Transverse colon (tissue), 4 donors: ENCODE results near the gene TSTD2. TPM values are rescaled to one million over a fixed set of nuclear protein-coding genes. Genes with fewer than 3 reads are reported as not detected.
"Not testable (repeated sequence)": the region's sequence is repeated elsewhere in the genome, so short reads cannot be mapped to it uniquely, and the experiment has no call there.

Source experiments
- DNase-seq: peaks from one replicate; pipeline ENCODE4 v3.0.0-alpha.2; 2019
- H3K27ac ChIP-seq, 4 donors: fragments of 200-600 bp; sonication (generic); 2 replicates each; pipeline ENCODE4 v1.5.1; 2016 to 2018; ENCODE audit warnings: inconsistent platforms in 4 of 4
- H3K27me3 ChIP-seq: fragments of 200-600 bp; sonication (generic); 2 replicates; pipeline ENCODE4 v1.5.1; 2017; ENCODE audit warnings: inconsistent platforms
- H3K36me3 ChIP-seq, 4 donors: fragments of 200-600 bp; sonication (generic); 2 replicates each; pipeline ENCODE4 v1.5.1; 2017 to 2019; ENCODE audit warnings: inconsistent platforms in 4 of 4
- H3K4me1 ChIP-seq, 4 donors: fragments of 200-600 bp; sonication (generic); 2 replicates each; pipeline ENCODE4 v1.5.1; 2017 to 2020; ENCODE audit warnings: inconsistent platforms in 4 of 4
- H3K4me3 ChIP-seq, 4 donors: fragments of 200-600 bp; sonication (generic); 1 replicate in 1 of 4; 2 replicates in 3 of 4; pipeline versions ENCODE4 v1.5.1 to v1.6.1; 2017 to 2019; ENCODE audit warnings: inconsistent platforms in 4 of 4
- H3K9me3 ChIP-seq, 2 donors: fragments of 200-600 bp; sonication (generic); 2 replicates each; pipeline ENCODE4 v1.5.1; 2017 to 2019; ENCODE audit warnings: inconsistent platforms in 2 of 2
- CTCF ChIP-seq, 5 experiments: fragments of 200-600 bp in 3 of 5; fragments of 450-650 bp in 2 of 5; sonication (generic) in 3 of 5; IDR thresholded peaks; 1 replicate in 2 of 5; 2 replicates in 3 of 5; pipeline ENCODE4 v1.5.1; 2016 to 2017; ENCODE audit warnings: antibody characterized with exemption in 5 of 5, inconsistent platforms in 3 of 5, mild to moderate bottlenecking in 2 of 5, moderate library complexity in 1 of 5
- EP300 ChIP-seq: sonication (generic); formaldehyde crosslinking; IDR thresholded peaks from one replicate; pipeline ENCODE4 v1.6.1; 2017; ENCODE audit warnings: antibody characterized with exemption, low read depth
- POLR2A ChIP-seq: fragments of 450-650 bp; IDR thresholded peaks from one replicate; pipeline ENCODE4 v1.6.1; 2016; ENCODE audit warnings: antibody characterized with exemption, mild to moderate bottlenecking, moderate library complexity
- POLR2AphosphoS5 ChIP-seq, 3 donors: sonication (generic); formaldehyde crosslinking; IDR thresholded peaks; one replicate each; pipeline ENCODE4 v1.6.1; 2016; ENCODE audit warnings: antibody characterized with exemption in 3 of 3
- WGBS, 2 donors: methylation state at CpG; one replicate each; pipeline ENCODE4 v1.1.5; 2018; ENCODE audit warnings: low coverage in 1 of 2; 5-methylcytosine and 5-hydroxymethylcytosine counted together
- in situ Hi-C, 4 donors: fragments of 200-750 bp; cut with MboI; loops; one replicate each; pipeline versions ENCODE4 v1.15.0 to v1.15.1; 2017; ENCODE audit warnings: low sequenced_read_pairs in 3 of 4, low pct_ligation_motif_present in 1 of 4, low pct_unique_long_range_greater_than_20kb in 1 of 4
- intact Hi-C: fragments of 100-400 bp; cut with DNase I; formaldehyde crosslinking; loops from one replicate; pipeline ENCODE4 v1.15.1; 2023; ENCODE audit warnings: low total_unique reads
- total RNA-seq, 4 donors: library from RNA; depleted of rRNA; stranded (reverse); fragments of >200 nt; gene quantifications; one replicate each; pipeline ENCODE4 v1.1.0, GENCODE V29; 2016

The TSTD2 gene
- total RNA-seq, 4 donors from 2014 or later: 13.8 to 27.0 (median 20.3) TPM

- intact Hi-C loops: no loop called here
- TF ChIP-seq CTCF (IDR thresholded peaks at IDR 0.05) (no peak), POLR2A (no peak), EP300 (no peak), POLR2AphosphoS5 (IDR thresholded peaks at IDR 0.05) (no peak)
- no peaks in the 10 kb centered on the region for H3K36me3 ChIP-seq
Measured at GRCh38 chr9:97577051-97577450, 56.1 kb downstream of the TSTD2 start.

DNA sequence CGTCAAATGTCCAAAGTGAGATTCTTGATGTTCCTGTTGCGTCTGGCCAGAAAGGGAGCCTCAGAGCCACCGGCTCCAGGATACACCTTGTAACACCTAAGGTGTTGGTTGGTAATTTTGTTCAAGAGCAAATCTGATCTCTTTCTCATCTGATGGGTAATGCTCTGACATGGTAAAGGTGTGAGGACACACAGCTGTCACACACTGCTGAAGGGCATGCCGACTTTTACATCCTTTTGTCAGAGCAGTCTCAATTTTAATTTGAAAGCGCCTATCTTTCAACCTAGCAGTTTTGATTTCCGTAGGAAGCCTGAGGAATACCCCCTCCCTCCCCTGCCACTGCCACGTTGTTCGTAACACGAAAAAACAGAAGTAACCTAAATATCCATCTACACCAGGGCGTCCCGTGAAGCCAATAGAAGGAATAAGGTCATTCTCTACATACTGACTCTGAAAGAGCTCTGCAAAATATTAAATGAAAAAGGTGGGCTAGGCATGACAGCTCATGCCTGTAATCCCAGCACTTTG is 57.4 kb downstream of the TSTD2 start:
- H3K9me3 ChIP-seq: no peaks in the 10 kb centered on the region
- no peak for DNase-seq
- peaks cover 3 to 11% (median 9%) of the 10 kb centered on the region in 4 donors for H3K4me1 ChIP-seq
- H3K27ac ChIP-seq: no peak overlapping the region
- H3K27me3 ChIP-seq: no peaks in the 10 kb centered on the region
- intact Hi-C loops (no loop called here), in situ Hi-C loops (no loop called here)
- whole genome bisulfite sequencing, 2 donors: 80 to 81% methylated on average over 1 to 11 of the region's 11 CpGs
- no peak for TF ChIP-seq POLR2A
- no peak for TF ChIP-seq CTCF (IDR thresholded peaks at IDR 0.05)
- TF ChIP-seq POLR2AphosphoS5 (IDR thresholded peaks at IDR 0.05): no peak
- TF ChIP-seq EP300: no peak
- H3K36me3 ChIP-seq: no peaks in the 10 kb centered on the region
- H3K4me3 ChIP-seq: peak overlapping the region in 1 of 4 donors; percentile 16

More at GRCh38 chr9:97577051-97577450, 56.1 kb downstream of the TSTD2 start:
- Histone ChIP-seq H3K4me1 (peaks cover 0 to 4% (median 0%) of the 10 kb centered on the region in 4 donors), H3K27me3 (no peaks in the 10 kb centered on the region), H3K27ac (no peak overlapping the region), H3K4me3 (no peak overlapping the region), H3K9me3 (no peaks in the 10 kb centered on the region)
- DNase-seq: peak; percentile 4
- WGBS, 2 donors: 64 to 87% methylated on average over 4 to 5 of the region's 5 CpGs
- in situ Hi-C loops: no loop called here

DNA sequence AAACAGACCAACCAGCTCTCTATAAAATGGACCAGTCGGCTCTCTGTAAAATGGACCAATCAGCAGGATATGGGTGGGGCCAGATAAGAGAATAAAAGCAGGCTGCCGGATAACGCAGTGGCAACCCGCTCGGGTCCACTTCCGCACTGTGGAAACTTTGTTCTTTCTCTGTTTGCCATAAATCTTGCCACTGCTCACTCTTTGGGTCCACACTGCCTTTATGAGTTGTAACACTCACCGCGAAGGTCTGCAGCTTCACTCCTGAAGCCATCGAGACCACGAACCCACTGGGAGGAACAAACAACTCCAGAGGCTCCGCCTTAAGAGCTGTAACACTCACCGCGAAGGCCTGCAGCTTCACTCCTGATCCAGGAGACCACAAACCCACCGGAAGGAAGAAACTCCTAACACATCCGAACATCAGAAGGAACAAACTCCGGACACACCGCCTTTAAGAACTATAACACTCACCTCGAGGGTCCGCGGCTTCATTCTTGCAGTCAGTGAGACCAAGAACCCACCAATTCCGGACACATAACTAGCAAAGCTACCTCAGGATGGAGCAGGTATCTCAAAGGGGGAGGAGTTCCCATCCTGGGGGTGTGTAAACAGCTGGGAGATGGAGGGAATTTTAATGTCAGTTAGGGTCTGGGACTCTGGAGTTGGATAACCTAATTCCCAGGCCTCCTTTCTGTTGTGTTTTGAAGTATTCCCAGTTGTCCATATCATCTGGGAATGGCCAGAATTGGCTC is 58.1 kb downstream of the TSTD2 start:
- peak in 2 of 3 donors; percentile 43 to 52 for TF ChIP-seq POLR2AphosphoS5 (IDR thresholded peaks at IDR 0.05)
- peak; percentile 30 for TF ChIP-seq POLR2A
- H3K27me3 ChIP-seq, H3K9me3 ChIP-seq, H3K27ac ChIP-seq, H3K36me3 ChIP-seq, intact Hi-C loops, in situ Hi-C loops: not testable (repeated sequence)
- peak; percentile 17 for DNase-seq
- H3K4me3 ChIP-seq: peak overlapping the region in 1 of 4 donors; percentile 16
- peaks cover 6 to 16% (median 12%) of the 10 kb centered on the region in 4 donors for H3K4me1 ChIP-seq
- WGBS, 2 donors: 61% methylated on average over 21 of the region's 21 CpGs; no CpG with 5 or more reads in 1 of the 2 donors

DNA sequence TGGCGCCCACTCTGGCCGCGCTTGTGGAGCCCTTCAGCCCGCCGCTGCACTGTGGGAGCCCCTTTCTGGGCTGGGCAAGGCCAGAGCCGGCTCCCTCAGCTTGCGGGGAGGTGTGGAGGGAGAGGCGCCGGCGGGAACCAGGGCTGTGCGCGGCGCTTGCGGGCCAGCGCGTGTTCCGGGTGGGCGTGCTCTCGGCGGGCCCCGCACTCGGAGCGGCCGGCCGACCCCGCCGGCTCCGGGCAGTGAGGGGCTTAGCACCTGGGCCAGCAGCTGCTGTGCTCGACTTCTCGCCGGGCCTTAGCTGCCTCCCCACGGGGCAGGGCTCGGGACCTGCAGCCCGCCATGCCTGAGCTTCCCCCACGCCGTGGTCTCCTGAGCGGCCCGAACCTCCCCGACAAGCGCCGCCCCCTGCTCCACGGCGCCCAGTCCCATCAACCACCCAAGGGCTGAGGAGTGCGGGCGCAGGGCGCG is 59.0 kb downstream of the TSTD2 start:
- H3K36me3 ChIP-seq, intact Hi-C loops, in situ Hi-C loops, DNase-seq, H3K27me3 ChIP-seq, H3K9me3 ChIP-seq, H3K27ac ChIP-seq, H3K4me3 ChIP-seq: not testable (repeated sequence)
- peaks cover 6 to 16% (median 12%) of the 10 kb centered on the region in 4 donors for H3K4me1 ChIP-seq
- WGBS, 2 donors: 97% methylated on average over 43 of the region's 47 CpGs; no CpG with 5 or more reads in 1 of the 2 donors

GRCh38 chr9:97573482-97574073 is 59.6 kb downstream of the TSTD2 start:
- Histone ChIP-seq H3K27ac (no peak overlapping the region), H3K9me3 (no peaks in the 10 kb centered on the region), H3K27me3 (no peaks in the 10 kb centered on the region), H3K4me3 (no peak overlapping the region), H3K4me1 (peaks cover 6 to 16% (median 12%) of the 10 kb centered on the region in 4 donors), H3K36me3 (no peaks in the 10 kb centered on the region)
- intact Hi-C loops: no loop called here
- 67 to 82% methylated on average over 1 to 5 of the region's 5 CpGs for WGBS, 2 donors
- no peak for DNase-seq
- TF ChIP-seq POLR2AphosphoS5 (IDR thresholded peaks at IDR 0.05): no peak
- TF ChIP-seq CTCF (IDR thresholded peaks at IDR 0.05): no peak
- TF ChIP-seq POLR2A: no peak
- TF ChIP-seq EP300: no peak
- in situ Hi-C loops: no loop called here
